Endothelial cell of umbilical vein (primary cell): ENCODE data around the gene MFAP4. TPM values are rescaled to one million over a fixed set of nuclear protein-coding genes. Genes with fewer than 3 reads are reported as not detected.

Experiments
- BruUV-seq: library from RNA; stranded (reverse); fragments of 400-500 nt; replicated peaks from 2 replicates; lab custom pipeline; 2021; lab: Mats Ljungman, UMichigan
- CTCF ChIA-PET: fragments of 300-600, 350-600 bp; sonication (Branson Sonifier 250); formaldehyde crosslinking; loops from one replicate; lab custom pipeline; 2021; ENCODE audit warnings: antibody characterized with exemption, inconsistent platforms; lab: Charles Lee
- POLR2A ChIA-PET: fragments of 300-600, 350-600 bp; sonication (Branson Sonifier 250); formaldehyde crosslinking; loops from one replicate; lab custom pipeline; 2021; ENCODE audit warnings: antibody characterized with exemption, inconsistent platforms; lab: Charles Lee
- DNase-seq: peaks from one replicate; pipeline ENCODE4 v3.0.0-alpha.2; 2011; ENCODE audit warnings: low read depth, low spot score
- FAIRE-seq: peaks from 2 replicates; lab custom pipeline; 2011; peaks lifted over from hg19 to GRCh38; lab: Jason Lieb, UNC
- H2AFZ ChIP-seq: 2 replicates; pipeline ENCODE4 v1.6.0; 2012; ENCODE audit warnings: low read depth, low read length, control low read depth, inconsistent platforms
- H3K27ac ChIP-seq: 2 replicates; pipeline ENCODE4 v1.5.1; 2011; ENCODE audit warnings: low read depth, mild to moderate bottlenecking, control low read depth, low read length, moderate library complexity; ENCODE audit not compliant: insufficient read depth
- H3K27me3 ChIP-seq, 2 experiments: 2 replicates each; pipeline versions ENCODE4 v1.6.0 to v1.6.1; 2011; ENCODE audit warnings: low read length in 2 of 2, mixed read lengths in 1 of 2; ENCODE audit not compliant: control insufficient read depth in 2 of 2, insufficient read depth in 2 of 2
- H3K36me3 ChIP-seq, 2 experiments: 2 replicates in 1 of 2; 3 replicates in 1 of 2; pipeline ENCODE4 v1.5.1; 2011; ENCODE audit warnings: low read length in 2 of 2, mild to moderate bottlenecking in 1 of 2, moderate library complexity in 1 of 2; ENCODE audit not compliant: control insufficient read depth in 2 of 2, insufficient read depth in 2 of 2; ENCODE audit errors: extremely low read depth in 1 of 2
- H3K4me1 ChIP-seq: 3 replicates; pipeline ENCODE4 v1.5.1; 2011; ENCODE audit warnings: mild to moderate bottlenecking, low read length; ENCODE audit not compliant: control insufficient read depth, insufficient read depth; ENCODE audit errors: extremely low read depth
- H3K4me2 ChIP-seq: 2 replicates; pipeline ENCODE4 v1.6.1; 2011; ENCODE audit warnings: low read length, control low read depth, mixed read lengths; ENCODE audit not compliant: insufficient read depth
- H3K4me3 ChIP-seq, 3 experiments: fragments of 200-600 bp in 1 of 3; sonication (generic), shearing (Covaris generic) in 1 of 3; replicated peaks in 1 of 3; 2 replicates each; pipeline ENCODE4 v1.5.1; 2011 to 2016; ENCODE audit warnings: control low read depth in 3 of 3, low read length in 3 of 3, mild to moderate bottlenecking in 2 of 3, inconsistent platforms in 1 of 3, low read depth in 1 of 3, moderate library complexity in 1 of 3; ENCODE audit not compliant: insufficient read depth in 1 of 3
- H3K79me2 ChIP-seq: 2 replicates; pipeline ENCODE4 v1.6.0; 2012; ENCODE audit warnings: low read length, inconsistent platforms; ENCODE audit not compliant: control insufficient read depth, insufficient read depth
- H3K9ac ChIP-seq: replicated peaks from 2 replicates; pipeline ENCODE3; 2011; ENCODE audit warnings: low read length, control low read depth; ENCODE audit not compliant: insufficient read depth; ENCODE audit errors: extremely low read depth
- H3K9me1 ChIP-seq: replicated peaks from 3 replicates; pipeline ENCODE4 v1.6.0; 2011; ENCODE audit warnings: mild to moderate bottlenecking, low read length; ENCODE audit not compliant: control insufficient read depth, insufficient read depth; ENCODE audit errors: extremely low read depth
- H3K9me3 ChIP-seq: replicated peaks from 2 replicates; pipeline ENCODE4 v1.5.1; 2012; ENCODE audit warnings: low read length, inconsistent platforms; ENCODE audit not compliant: control insufficient read depth, insufficient read depth
- H4K20me1 ChIP-seq: replicated peaks from 2 replicates; pipeline ENCODE3; 2011; ENCODE audit warnings: mild to moderate bottlenecking, low read length; ENCODE audit not compliant: control insufficient read depth, insufficient read depth; ENCODE audit errors: extremely low read depth
- CTCF ChIP-seq, 2 donors: IDR thresholded peaks; 1 replicate in 1 of 2; 2 replicates in 1 of 2; pipeline ENCODE4 v1.5.1; 2011; ENCODE audit warnings: low read length in 2 of 2, mild to moderate bottlenecking in 2 of 2, moderate library complexity in 2 of 2, control low read depth in 1 of 2, inconsistent platforms in 1 of 2, low read depth in 1 of 2; ENCODE audit not compliant: insufficient read depth in 1 of 2; ENCODE audit errors: extremely low read depth in 1 of 2
- EZH2 ChIP-seq: IDR thresholded peaks from 2 replicates; pipeline ENCODE4 v1.6.1; 2012; ENCODE audit warnings: borderline replicate concordance, low read depth, mild to moderate bottlenecking, moderate library complexity, low read length, inconsistent platforms; ENCODE audit not compliant: severe bottlenecking
- FOS ChIP-seq: IDR thresholded peaks from 2 replicates; pipeline ENCODE4 v1.6.1; 2011; ENCODE audit warnings: mild to moderate bottlenecking, low read length, moderate library complexity, borderline replicate concordance; ENCODE audit not compliant: insufficient read depth
- GATA2 ChIP-seq: IDR thresholded peaks from 2 replicates; pipeline ENCODE4 v1.7.0; 2011; ENCODE audit warnings: low read depth, mild to moderate bottlenecking, moderate library complexity, mixed read lengths, low read length; ENCODE audit not compliant: insufficient read length, insufficient read depth
- JUN ChIP-seq: IDR thresholded peaks from 2 replicates; pipeline ENCODE4 v1.6.1; 2011; ENCODE audit warnings: borderline replicate concordance, low read depth; ENCODE audit not compliant: insufficient read length, insufficient read depth
- MAX ChIP-seq: IDR thresholded peaks from 2 replicates; pipeline ENCODE4 v1.6.1; 2011; ENCODE audit not compliant: insufficient read depth, insufficient read length
- MYC ChIP-seq: IDR thresholded peaks from one replicate; pipeline ENCODE4 v1.6.1; 2011; ENCODE audit warnings: mild to moderate bottlenecking, low read depth, low read length
- POLR2A ChIP-seq: IDR thresholded peaks from 2 replicates; pipeline ENCODE4 v1.6.1; 2012; ENCODE audit warnings: low read depth, mild to moderate bottlenecking, control low read depth, low read length
- POLR2AphosphoS5 ChIP-seq: IDR thresholded peaks from 2 replicates; pipeline ENCODE4 v1.6.1; 2012; ENCODE audit warnings: low read depth, mild to moderate bottlenecking, control low read depth, low read length, moderate library complexity; ENCODE audit not compliant: insufficient read depth
- dilution Hi-C: fragments of 300-500 bp; cut with MboI; formaldehyde crosslinking; loops from one replicate; pipeline ENCODE4 v1.15.0; 2019; ENCODE audit warnings: low sequenced_read_pairs; ENCODE audit not compliant: extremely low pct_ligation_motif_present
- intact Hi-C: fragments of 100-400 bp; cut with micrococcal nuclease; formaldehyde crosslinking; loops from one replicate; pipeline ENCODE4 v1.10.0; 2022
- polyA plus RNA-seq, 4 experiments: library from polyadenylated mRNA; depleted of rRNA in 3 of 4; stranded (reverse) in 3 of 4; unstranded in 1 of 4; fragments of >200 nt; gene quantifications; 2 replicates each; pipeline versions ENCODE4 v1.2.1 to v1.2.3, GENCODE V29; 2011 to 2012; ENCODE audit warnings: missing spikeins in 1 of 4
- total RNA-seq: library from RNA; stranded (reverse); gene quantifications from 2 replicates; pipeline ENCODE4 v1.2.3, GENCODE V29; 2021

MFAP4 gene
- total and polyA plus RNA-seq, 2 donors (not counting 3 experiments of a cell fraction or from before 2014, with no cell fraction given): not detected

GRCh38 chr17:19372866-19373504 is 14.0 kb downstream of the MFAP4 start:
- BruUV-seq: no TSS peak
- DNase-seq (no peak), FAIRE-seq (no peak)
- dilution Hi-C loops (no loop called here), intact Hi-C loops (no loop called here)
- Histone ChIP-seq H3K9me1 (no peaks in the 10 kb centered on the region), H3K27me3 (no peaks in the 10 kb centered on the region), H3K9me3 (no peaks in the 10 kb centered on the region), H4K20me1 (no peaks in the 10 kb centered on the region), H3K4me2 (no peak overlapping the region), H3K4me1 (no peaks in the 10 kb centered on the region), H3K79me2 (no peaks in the 10 kb centered on the region), H3K36me3 (no peaks in the 10 kb centered on the region), H2AFZ (no peak overlapping the region), H3K9ac (no peak overlapping the region), H3K27ac (no peak overlapping the region), H3K4me3 (no peak overlapping the region)
- TF ChIP-seq POLR2AphosphoS5 (no peak), EZH2 (no peak), POLR2A (no peak), MYC (no peak), MAX (no peak), JUN (no peak), CTCF (IDR thresholded peaks at IDR 0.05; ENCODE audit: extremely low read depth in 1 of 2, insufficient read depth in 1 of 2, low read depth in 1 of 2, low read length in 2 of 2) (no peak), FOS (no peak), GATA2 (no peak)
- ChIA-PET POLR2A (no interaction called here), CTCF (interaction anchor here (4.2 kb wide), 1 partner anchor 10 kb away, joined by 23 read pairs; the partner anchor contains the start of gene B9D1)
